Uterus (tissue), 4 donors: Measurements from ENCODE around the gene BDH2. TPM values are rescaled to one million over a fixed set of nuclear protein-coding genes. Genes with fewer than 3 reads are reported as not detected.

Experiments
- DNase-seq, 2 donors: peaks; one replicate each; pipeline ENCODE4 v3.0.0-alpha.2; 2019 to 2020
- H3K27ac ChIP-seq, 2 donors: fragments of 200-600 bp; sonication (generic); 1 replicate in 1 of 2; 2 replicates in 1 of 2; pipeline ENCODE4 v1.5.1; 2016 to 2018
- H3K27me3 ChIP-seq, 2 donors: fragments of 200-600 bp; sonication (generic); one replicate each; pipeline ENCODE4 v1.5.1; 2018 to 2019; ENCODE audit warnings: control low read depth in 1 of 2
- H3K36me3 ChIP-seq, 2 donors: fragments of 200-600 bp; sonication (generic); one replicate each; pipeline ENCODE4 v1.5.1; 2019; ENCODE audit warnings: control low read depth in 1 of 2
- H3K4me1 ChIP-seq, 2 donors: fragments of 200-600 bp; sonication (generic); one replicate each; pipeline ENCODE4 v1.5.1; 2018 to 2019; ENCODE audit warnings: control low read depth in 1 of 2
- H3K4me3 ChIP-seq, 2 donors: fragments of 200-600 bp; sonication (generic); 1 replicate in 1 of 2; 2 replicates in 1 of 2; pipeline ENCODE4 v1.5.1; 2018 to 2019; ENCODE audit warnings: mild to moderate bottlenecking in 1 of 2
- H3K9me3 ChIP-seq, 2 donors: fragments of 200-600 bp; sonication (generic); one replicate each; pipeline ENCODE4 v1.5.1; 2019; ENCODE audit warnings: control low read depth in 1 of 2
- CTCF ChIP-seq, 4 experiments: fragments of 200-600 bp in 2 of 4; fragments of 450-650 bp in 2 of 4; sonication (generic) in 2 of 4; IDR thresholded peaks; one replicate each; pipeline ENCODE4 v1.5.1; 2016 to 2019; ENCODE audit warnings: antibody characterized with exemption in 4 of 4, mild to moderate bottlenecking in 2 of 4, moderate library complexity in 1 of 4
- POLR2A ChIP-seq, 2 donors: fragments of 450-650 bp; IDR thresholded peaks; one replicate each; pipeline ENCODE4 v1.6.1; 2016; ENCODE audit warnings: antibody characterized with exemption in 2 of 2, mild to moderate bottlenecking in 1 of 2, moderate library complexity in 1 of 2
- intact Hi-C: fragments of 100-400 bp; cut with DNase I; formaldehyde crosslinking; loops from one replicate; pipeline ENCODE4 v1.15.1; 2023; ENCODE audit warnings: low total_unique reads
- total RNA-seq, 4 donors: library from RNA; depleted of rRNA in 3 of 4; stranded (reverse); fragments of >200 nt in 3 of 4; gene quantifications; one replicate each; pipeline versions ENCODE4 v1.1.0 to v1.2.4, GENCODE V29; 2014 to 2023
- donor health status: DM: yes; HTN: yes; CAD: no.

BDH2 gene
- total RNA-seq, 4 donors from 2014 or later = 39.7 to 96.7 (median 78.1) TPM

- no peak for DNase-seq
- Histone ChIP-seq H3K27me3 (no peaks in the 10 kb centered on the region), H3K4me1 (no peaks in the 10 kb centered on the region), H3K4me3 (no peak overlapping the region), H3K27ac (no peak overlapping the region), H3K9me3 (peaks cover 0 to 5% of the 10 kb centered on the region in 2 donors), H3K36me3 (no peaks in the 10 kb centered on the region)
- TF ChIP-seq CTCF (IDR thresholded peaks at IDR 0.05) (no peak), POLR2A (IDR thresholded peaks at IDR 0.05) (no peak)
- intact Hi-C loops = no loop called here
Measured at GRCh38 chr4:103030791-103031190, 68.8 kb downstream of the BDH2 start.

- H3K27me3 ChIP-seq = no peaks in the 10 kb centered on the region
- intact Hi-C loops = no loop called here
- no peak overlapping the region for H3K27ac ChIP-seq
- no peaks in the 10 kb centered on the region for H3K36me3 ChIP-seq
- no peak for DNase-seq
- no peak overlapping the region for H3K4me3 ChIP-seq
- no peak for TF ChIP-seq CTCF (IDR thresholded peaks at IDR 0.05)
- H3K9me3 ChIP-seq = peaks cover 0 to 5% of the 10 kb centered on the region in 2 donors
- H3K4me1 ChIP-seq = no peaks in the 10 kb centered on the region
Measured at GRCh38 chr4:103029300-103029699, 70.3 kb downstream of the BDH2 start.

Other genes with a start within 250 kb of the BDH2 start
- gene CISD2, start 230.8 kb downstream of the BDH2 start, total RNA-seq = 10 to 100 TPM in 3 of 4 donors, 1 to 10 TPM in 1; 3.8 to 30.0 (median 19.4) TPM
- 1 to 10 TPM in 2 of 4 donors, under 1 TPM in 1, not detected in 1; 0.59 to 4.8 (median 2.5) TPM for gene SLC9B1, start 80.1 kb downstream of the BDH2 start, total RNA-seq
- gene SLC9B2, start 23.1 kb downstream of the BDH2 start, total RNA-seq = 10 to 100 TPM in 3 of 4 donors, under 1 TPM in 1; 0.59 to 26.9 (median 25.6) TPM
- 10 to 100 TPM in 1 of 4 donors, under 1 TPM in 2, not detected in 1; 0.26 to 15.2 (median 0.64) TPM for gene CENPE, start 98.5 kb upstream of the BDH2 start, total RNA-seq